Astrocyte (in vitro differentiated cells and primary cell): ENCODE measurements around the gene ZFP36L1. TPM values are rescaled to one million over a fixed set of nuclear protein-coding genes. Genes with fewer than 3 reads are reported as not detected.

Experiments
- DNase-seq: peaks from one replicate; pipeline ENCODE4 v3.0.0-alpha.2; 2010; ENCODE audit warnings: low read depth
- FAIRE-seq: peaks from 2 replicates; lab custom pipeline; 2011; peaks lifted over from hg19 to GRCh38; lab: Jason Lieb, UNC
- H2AFZ ChIP-seq: 2 replicates; pipeline ENCODE4 v1.6.0; 2012; ENCODE audit warnings: low read depth, low read length, inconsistent platforms
- H3K27ac ChIP-seq: 2 replicates; pipeline ENCODE4 v1.5.1; 2011; ENCODE audit warnings: low read depth, low read length, inconsistent platforms
- H3K27me3 ChIP-seq: 2 replicates; pipeline ENCODE4 v1.6.0; 2011; ENCODE audit warnings: low read length, inconsistent platforms; ENCODE audit not compliant: insufficient read depth
- H3K36me3 ChIP-seq: 2 replicates; pipeline ENCODE4 v1.5.1; 2011; ENCODE audit warnings: low read length, inconsistent platforms; ENCODE audit not compliant: insufficient read depth
- H3K4me1 ChIP-seq: 2 replicates; pipeline ENCODE4 v1.5.1; 2011; ENCODE audit warnings: low read length, inconsistent platforms; ENCODE audit not compliant: insufficient read depth
- H3K4me2 ChIP-seq: 2 replicates; pipeline ENCODE4 v1.6.0; 2012; ENCODE audit warnings: low read length, inconsistent platforms
- H3K4me3 ChIP-seq: 2 replicates; pipeline ENCODE4 v1.5.1; 2011; ENCODE audit warnings: low read depth, mild to moderate bottlenecking, low read length, inconsistent platforms; ENCODE audit not compliant: insufficient read depth
- H3K79me2 ChIP-seq: 2 replicates; pipeline ENCODE4 v1.6.0; 2012; ENCODE audit warnings: mild to moderate bottlenecking, low read length, inconsistent platforms; ENCODE audit not compliant: insufficient read depth
- H3K9ac ChIP-seq: 2 replicates; pipeline ENCODE4 v1.6.0; 2012; ENCODE audit warnings: mild to moderate bottlenecking, low read length, inconsistent platforms
- H3K9me3 ChIP-seq: 2 replicates; pipeline ENCODE4 v1.5.1; 2012; ENCODE audit warnings: low read depth, mild to moderate bottlenecking, low read length, inconsistent platforms; ENCODE audit not compliant: insufficient read depth
- H4K20me1 ChIP-seq: 2 replicates; pipeline ENCODE4 v1.6.0; 2012; ENCODE audit warnings: low read length, inconsistent platforms; ENCODE audit not compliant: insufficient read depth
- H3K27ac Mint-ChIP-seq: one replicate; pipeline ENCODE4 v1.8.0; 2021; ENCODE audit warnings: mild to moderate bottlenecking, mixed read lengths; ENCODE audit not compliant: unreplicated experiment
- H3K27me3 Mint-ChIP-seq: one replicate; pipeline ENCODE4 v1.8.0; 2021; ENCODE audit warnings: low read depth, mixed read lengths; ENCODE audit not compliant: unreplicated experiment
- H3K36me3 Mint-ChIP-seq: one replicate; pipeline ENCODE4 v1.8.0; 2021; ENCODE audit warnings: low read depth, mixed read lengths; ENCODE audit not compliant: unreplicated experiment
- H3K4me1 Mint-ChIP-seq: one replicate; pipeline ENCODE4 v1.8.0; 2021; ENCODE audit warnings: low read depth, mixed read lengths; ENCODE audit not compliant: unreplicated experiment
- H3K4me3 Mint-ChIP-seq: one replicate; pipeline ENCODE4 v1.8.0; 2021; ENCODE audit warnings: mild to moderate bottlenecking, moderate library complexity, mixed read lengths; ENCODE audit not compliant: unreplicated experiment
- H3K9me3 Mint-ChIP-seq: one replicate; pipeline ENCODE4 v1.8.0; 2021; ENCODE audit warnings: mild to moderate bottlenecking, mixed read lengths; ENCODE audit not compliant: unreplicated experiment
- CTCF ChIP-seq: IDR thresholded peaks from 2 replicates; pipeline ENCODE4 v1.5.1; 2011; ENCODE audit warnings: low read depth, mild to moderate bottlenecking, inconsistent platforms, low read length, moderate library complexity; ENCODE audit not compliant: insufficient read depth
- EZH2 ChIP-seq: IDR thresholded peaks from 2 replicates; pipeline ENCODE4 v1.6.1; 2012; ENCODE audit warnings: mild to moderate bottlenecking, low read length, inconsistent platforms; ENCODE audit not compliant: insufficient read depth
- total RNA-seq: library from RNA; stranded (reverse); gene quantifications from 2 replicates; pipeline ENCODE4 v1.2.1, GENCODE V29; 2021

Gene ZFP36L1
- total RNA-seq, 1 donor from 2014 or later, result 219 TPM

GRCh38 chr14:68785534-68786490, 7.1 kb downstream of the ZFP36L1 start:
- TF ChIP-seq EZH2 (no peak), CTCF (no peak)
- Mint-ChIP-seq H3K27me3 (no peaks in the 10 kb centered on the region), H3K4me3 (no peak overlapping the region), H3K27ac (peak overlapping the region; percentile 75), H3K36me3 (peaks cover 12% of the 10 kb centered on the region), H3K4me1 (peaks cover 41% of the 10 kb centered on the region), H3K9me3 (peaks cover 2% of the 10 kb centered on the region)
- Histone ChIP-seq H3K36me3 (peaks cover 12% of the 10 kb centered on the region), H3K4me1 (peaks cover 56% of the 10 kb centered on the region), H2AFZ (no peak overlapping the region), H3K9me3 (no peaks in the 10 kb centered on the region), H4K20me1 (peaks cover 24% of the 10 kb centered on the region), H3K4me2 (no peak overlapping the region), H3K4me3 (no peak overlapping the region), H3K27me3 (no peaks in the 10 kb centered on the region), H3K79me2 (peaks cover 27% of the 10 kb centered on the region), H3K27ac (peak overlapping the region; percentile 84), H3K9ac (no peak overlapping the region)
- DNase-seq (peak; percentile 66), FAIRE-seq (no peak)

GRCh38 chr14:68784978-68785533, 7.8 kb downstream of the ZFP36L1 start:
- no peak for TF ChIP-seq CTCF
- no peak for TF ChIP-seq EZH2
- Histone ChIP-seq H2AFZ (no peak overlapping the region), H3K4me2 (peak overlapping the region; percentile 35), H3K4me1 (peaks cover 64% of the 10 kb centered on the region), H3K36me3 (peaks cover 12% of the 10 kb centered on the region), H3K9me3 (no peaks in the 10 kb centered on the region), H3K4me3 (no peak overlapping the region), H3K79me2 (peaks cover 20% of the 10 kb centered on the region), H3K9ac (no peak overlapping the region), H3K27me3 (no peaks in the 10 kb centered on the region), H4K20me1 (peaks cover 16% of the 10 kb centered on the region), H3K27ac (peak overlapping the region; percentile 84)
- DNase-seq (peak; percentile 90), FAIRE-seq (no peak)
- Mint-ChIP-seq H3K4me3 (no peak overlapping the region), H3K4me1 (peaks cover 47% of the 10 kb centered on the region), H3K27ac (peak overlapping the region; percentile 71), H3K9me3 (no peaks in the 10 kb centered on the region), H3K36me3 (peaks cover 8% of the 10 kb centered on the region), H3K27me3 (no peaks in the 10 kb centered on the region)
